Prostate gland (tissue), 2 donors: Measurements from ENCODE around the gene SHANK3. TPM values are rescaled to one million over a fixed set of nuclear protein-coding genes. Genes with fewer than 3 reads are reported as not detected.

Experiments used
- DNase-seq: peaks from one replicate; pipeline ENCODE4 v3.0.0-alpha.2; 2019; ENCODE audit warnings: low spot score
- H3K27ac ChIP-seq, 2 donors: fragments of 200-600 bp; sonication (generic); 2 replicates each; pipeline ENCODE4 v1.5.1; 2017 to 2019
- H3K27me3 ChIP-seq: fragments of 200-600 bp; sonication (generic); replicated peaks from 2 replicates; pipeline ENCODE4 v1.5.1; 2019; ENCODE audit not compliant: insufficient read depth
- H3K36me3 ChIP-seq, 2 donors: fragments of 200-600 bp; sonication (generic); 1 replicate in 1 of 2; 2 replicates in 1 of 2; pipeline versions ENCODE4 v1.5.1 to v1.8.1; 2017 to 2019
- H3K4me1 ChIP-seq: fragments of 200-600 bp; sonication (generic); replicated peaks from 2 replicates; pipeline ENCODE4 v1.5.1; 2019
- H3K4me3 ChIP-seq, 2 donors: fragments of 200-600 bp; sonication (generic); 2 replicates each; pipeline ENCODE4 v1.5.1; 2017 to 2019
- H3K9me3 ChIP-seq: fragments of 200-600 bp; sonication (generic); 2 replicates; pipeline ENCODE4 v1.5.1; 2017
- CTCF ChIP-seq, 4 experiments: fragments of 200-600 bp in 2 of 4; fragments of 450-650 bp in 2 of 4; sonication (generic) in 2 of 4; IDR thresholded peaks; 1 replicate in 3 of 4; 2 replicates in 1 of 4; pipeline ENCODE4 v1.5.1; 2016 to 2019; ENCODE audit warnings: antibody characterized with exemption in 4 of 4, mild to moderate bottlenecking in 2 of 4, moderate library complexity in 2 of 4
- POLR2A ChIP-seq: fragments of 450-650 bp; IDR thresholded peaks from one replicate; pipeline ENCODE4 v1.6.1; 2016; ENCODE audit warnings: antibody characterized with exemption, mild to moderate bottlenecking
- POLR2AphosphoS5 ChIP-seq: sonication (generic); formaldehyde crosslinking; IDR thresholded peaks from one replicate; pipeline ENCODE4 v1.6.1; 2017; ENCODE audit warnings: antibody characterized with exemption
- WGBS: methylation state at CpG from one replicate; pipeline ENCODE4 v1.1.5; 2018; 5-methylcytosine and 5-hydroxymethylcytosine counted together
- intact Hi-C: fragments of 100-400 bp; cut with DNase I; formaldehyde crosslinking; loops from one replicate; pipeline ENCODE4 v1.14.2; 2022
- total RNA-seq, 2 donors: library from RNA; depleted of rRNA; stranded (reverse); fragments of >200 nt; gene quantifications; one replicate each; pipeline ENCODE4 v1.1.0, GENCODE V29; 2016

SHANK3 gene
- total RNA-seq, 2 donors from 2014 or later: 9.1 to 18.3 TPM

GRCh38 chr22:50710886-50711285 is 38.3 kb downstream of the SHANK3 start:
- Histone ChIP-seq H3K4me1 (no peaks in the 10 kb centered on the region), H3K4me3 (no peak overlapping the region), H3K9me3 (no peaks in the 10 kb centered on the region), H3K36me3 (no peaks in the 10 kb centered on the region), H3K27me3 (no peaks in the 10 kb centered on the region), H3K27ac (no peak overlapping the region)
- DNase-seq: no peak
- WGBS: 89% methylated on average over 38 of the region's 38 CpGs
- intact Hi-C loops: no loop called here
- TF ChIP-seq POLR2AphosphoS5: no peak
- TF ChIP-seq CTCF (IDR thresholded peaks at IDR 0.05): no peak
- no peak for TF ChIP-seq POLR2A

GRCh38 chr22:50711446-50712340 is 39.1 kb downstream of the SHANK3 start:
- intact Hi-C loops: no loop called here
- Histone ChIP-seq H3K9me3 (no peaks in the 10 kb centered on the region), H3K4me1 (no peaks in the 10 kb centered on the region), H3K36me3 (no peaks in the 10 kb centered on the region), H3K4me3 (no peak overlapping the region), H3K27me3 (no peaks in the 10 kb centered on the region), H3K27ac (no peak overlapping the region)
- 84% methylated on average over 14 of the region's 16 CpGs for WGBS
- DNase-seq: no peak
- TF ChIP-seq CTCF (IDR thresholded peaks at IDR 0.05) (no peak), POLR2A (no peak), POLR2AphosphoS5 (no peak)

- no peak for DNase-seq
- H3K27me3 ChIP-seq: no peaks in the 10 kb centered on the region
- intact Hi-C loops: no loop called here
Observed at GRCh38 chr22:50712341-50713007, 39.9 kb downstream of the SHANK3 start.

GRCh38 chr22:50713008-50713385 is 40.4 kb downstream of the SHANK3 start:
- no peak for TF ChIP-seq POLR2AphosphoS5
- no peak for TF ChIP-seq POLR2A
- no peak for TF ChIP-seq CTCF (IDR thresholded peaks at IDR 0.05)
- Histone ChIP-seq H3K9me3 (no peaks in the 10 kb centered on the region), H3K4me3 (no peak overlapping the region), H3K4me1 (no peaks in the 10 kb centered on the region), H3K36me3 (no peaks in the 10 kb centered on the region), H3K27me3 (no peaks in the 10 kb centered on the region), H3K27ac (no peak overlapping the region)
- intact Hi-C loops: no loop called here
- DNase-seq: no peak
- WGBS: 87% methylated on average over 13 of the region's 13 CpGs

More at GRCh38 chr22:50712341-50713007, 39.9 kb downstream of the SHANK3 start:
- no peaks in the 10 kb centered on the region for H3K9me3 ChIP-seq
- no peak for TF ChIP-seq POLR2AphosphoS5
- TF ChIP-seq POLR2A: no peak
- no peak for TF ChIP-seq CTCF (IDR thresholded peaks at IDR 0.05)
- no peaks in the 10 kb centered on the region for H3K36me3 ChIP-seq
- H3K4me1 ChIP-seq: no peaks in the 10 kb centered on the region
- H3K4me3 ChIP-seq: no peak overlapping the region
- 87% methylated on average over 9 of the region's 9 CpGs for WGBS
- no peak overlapping the region for H3K27ac ChIP-seq
